Tibial nerve (tissue), 4 donors: ENCODE data around the gene VSX1. TPM values are rescaled to one million over a fixed set of nuclear protein-coding genes. Genes with fewer than 3 reads are reported as not detected.

ENCODE experiments used
- DNase-seq, 2 donors: peaks; one replicate each; pipeline ENCODE4 v3.0.0-alpha.2; 2019; ENCODE audit warnings: low spot score in 2 of 2
- H3K27ac ChIP-seq, 4 donors: fragments of 200-600 bp; sonication (generic) in 3 of 4; one replicate each; pipeline ENCODE4 v1.5.1; 2017 to 2019; ENCODE audit warnings: mild to moderate bottlenecking in 1 of 4
- H3K27me3 ChIP-seq, 2 donors: fragments of 200-600 bp; sonication (generic) in 1 of 2; one replicate each; pipeline versions ENCODE4 v1.5.1 to v1.6.0; 2017 to 2019
- H3K36me3 ChIP-seq, 3 donors: fragments of 200-600 bp; sonication (generic); one replicate each; pipeline ENCODE4 v1.5.1; 2018 to 2019
- H3K4me1 ChIP-seq, 4 donors: fragments of 200-600 bp; sonication (generic) in 3 of 4; one replicate each; pipeline ENCODE4 v1.5.1; 2017 to 2019
- H3K4me3 ChIP-seq, 4 donors: fragments of 200-600 bp; sonication (generic) in 3 of 4; one replicate each; pipeline ENCODE4 v1.5.1; 2017 to 2019; ENCODE audit warnings: mild to moderate bottlenecking in 1 of 4, moderate library complexity in 1 of 4
- H3K9me3 ChIP-seq, 4 donors: fragments of 200-600 bp; sonication (generic) in 3 of 4; one replicate each; pipeline ENCODE4 v1.5.1; 2017 to 2019
- CTCF ChIP-seq, 5 experiments: fragments of 200-600 bp in 3 of 5; fragments of 450-650 bp in 2 of 5; sonication (generic) in 3 of 5; IDR thresholded peaks; one replicate each; pipeline ENCODE4 v1.5.1; 2016 to 2019; ENCODE audit warnings: antibody characterized with exemption in 5 of 5, mild to moderate bottlenecking in 3 of 5, moderate library complexity in 2 of 5
- EP300 ChIP-seq, 2 donors: sonication (generic); formaldehyde crosslinking; IDR thresholded peaks; one replicate each; pipeline ENCODE4 v1.6.1; 2017; ENCODE audit warnings: antibody characterized with exemption in 2 of 2, mild to moderate bottlenecking in 1 of 2
- POLR2A ChIP-seq, 2 donors: fragments of 450-650 bp; IDR thresholded peaks; one replicate each; pipeline ENCODE4 v1.6.1; 2017; ENCODE audit warnings: antibody characterized with exemption in 2 of 2, mild to moderate bottlenecking in 2 of 2, moderate library complexity in 2 of 2
- WGBS, 2 donors: methylation state at CpG; one replicate each; pipeline ENCODE4 v1.1.5; 2018; 5-methylcytosine and 5-hydroxymethylcytosine counted together
- total RNA-seq, 4 donors: library from RNA; depleted of rRNA; stranded (reverse); fragments of >200 nt; gene quantifications; one replicate each; pipeline ENCODE4 v1.1.0, GENCODE V29; 2016

VSX1 gene
- total RNA-seq, 4 donors from 2014 or later, result not detected

DNA sequence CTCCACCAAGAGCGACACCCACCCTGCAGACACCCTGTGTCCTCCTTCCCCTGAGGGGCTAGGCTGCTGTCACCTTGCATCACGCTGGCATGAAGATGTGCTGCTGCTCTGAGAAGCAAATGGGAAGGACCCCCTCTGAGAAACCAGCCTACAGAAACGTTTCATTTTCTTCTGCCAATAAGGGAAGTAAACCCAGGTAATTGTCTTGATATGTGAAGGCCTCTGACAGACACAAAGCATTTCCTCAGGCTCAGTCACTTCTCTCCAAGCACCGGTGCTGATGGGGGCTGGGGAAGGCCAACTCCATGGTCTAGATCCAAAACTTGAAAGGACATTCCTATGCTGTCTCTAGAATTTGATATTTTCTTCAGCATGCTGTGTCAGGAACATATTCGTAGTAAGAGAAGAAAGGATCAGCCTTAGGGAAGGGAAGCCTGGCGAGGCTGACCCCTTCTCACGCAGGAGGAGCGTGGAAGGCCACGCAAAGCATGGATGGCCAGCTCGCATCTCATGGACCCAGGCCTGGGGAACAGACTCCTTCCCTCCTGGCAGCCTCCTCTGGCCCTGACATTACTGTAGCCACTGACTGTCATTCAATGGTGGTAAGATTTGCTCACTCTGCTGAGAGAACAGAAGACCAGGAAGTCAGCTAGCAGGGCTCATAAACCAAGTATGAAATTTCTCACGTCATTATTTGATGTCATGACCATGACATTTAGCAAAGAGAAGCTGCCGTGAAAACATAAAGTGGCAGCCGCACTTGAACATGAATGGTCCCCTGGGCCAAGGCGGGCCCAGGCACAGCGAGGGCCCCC is 44.4 kb downstream of the VSX1 start:
- no peak for DNase-seq
- no peaks in the 10 kb centered on the region for H3K9me3 ChIP-seq
- WGBS, 2 donors, result 54 to 66% methylated on average over 15 of the region's 15 CpGs
- H3K4me1 ChIP-seq, result peaks cover 14 to 100% (median 95%) of the 10 kb centered on the region in 4 donors
- peak overlapping the region; percentile 6 to 89 (median 78) for H3K27ac ChIP-seq
- no peak for TF ChIP-seq EP300 (IDR thresholded peaks at IDR 0.05)
- TF ChIP-seq CTCF (IDR thresholded peaks at IDR 0.05), result no peak
- TF ChIP-seq POLR2A (IDR thresholded peaks at IDR 0.05), result no peak
- H3K4me3 ChIP-seq, result no peak overlapping the region
- no peaks in the 10 kb centered on the region for H3K27me3 ChIP-seq
- no peaks in the 10 kb centered on the region for H3K36me3 ChIP-seq

- TF ChIP-seq POLR2A (IDR thresholded peaks at IDR 0.05), result no peak
- no peak for TF ChIP-seq CTCF (IDR thresholded peaks at IDR 0.05)
- TF ChIP-seq EP300 (IDR thresholded peaks at IDR 0.05), result no peak
- Histone ChIP-seq H3K27me3 (no peaks in the 10 kb centered on the region), H3K9me3 (no peaks in the 10 kb centered on the region), H3K4me3 (peak overlapping the region in 1 of 4 donors; percentile 6), H3K4me1 (peaks cover 14 to 100% (median 95%) of the 10 kb centered on the region in 4 donors), H3K27ac (peak overlapping the region; percentile 40 to 89 (median 72)), H3K36me3 (no peaks in the 10 kb centered on the region)
- 4 to 11% methylated on average over 7 of the region's 7 CpGs for WGBS, 2 donors
- DNase-seq, result no peak
These were observed 45.5 kb downstream of the VSX1 start for GRCh38 chr20:25036331-25036936.

- Histone ChIP-seq H3K4me3 (no peak overlapping the region), H3K9me3 (no peaks in the 10 kb centered on the region), H3K27ac (peak overlapping the region; percentile 40 to 89 (median 72)), H3K27me3 (no peaks in the 10 kb centered on the region), H3K4me1 (peaks cover 14 to 100% (median 95%) of the 10 kb centered on the region in 4 donors), H3K36me3 (no peaks in the 10 kb centered on the region)
- TF ChIP-seq EP300 (IDR thresholded peaks at IDR 0.05) (no peak), CTCF (IDR thresholded peaks at IDR 0.05) (no peak), POLR2A (IDR thresholded peaks at IDR 0.05) (no peak)
- 11 to 15% methylated on average over 4 of the region's 4 CpGs for WGBS, 2 donors
- DNase-seq, result no peak
These were observed 46.0 kb downstream of the VSX1 start for GRCh38 chr20:25035921-25036320.

- no peak for DNase-seq
- TF ChIP-seq EP300 (IDR thresholded peaks at IDR 0.05) (no peak), CTCF (IDR thresholded peaks at IDR 0.05) (no peak), POLR2A (IDR thresholded peaks at IDR 0.05) (no peak)
- Histone ChIP-seq H3K9me3 (no peaks in the 10 kb centered on the region), H3K36me3 (no peaks in the 10 kb centered on the region), H3K4me3 (no peak overlapping the region), H3K27me3 (no peaks in the 10 kb centered on the region), H3K4me1 (peaks cover 8 to 100% (median 92%) of the 10 kb centered on the region in 4 donors), H3K27ac (peak overlapping the region; percentile 14 to 96 (median 83))
- 38 to 50% methylated on average over 3 of the region's 3 CpGs for WGBS, 2 donors
These were observed 48.0 kb downstream of the VSX1 start for GRCh38 chr20:25033924-25034300.
